WTC11 (cell line): ENCODE results near the gene CACNA1H. TPM values are rescaled to one million over a fixed set of nuclear protein-coding genes. Genes with fewer than 3 reads are reported as not detected.

Experiments
- ATAC-seq: fragments of 200-7000 bp; cut with Tn5 transposase; 2 replicates; pipeline ENCODE4 v1.10.0; 2021; ENCODE audit warnings: mild to moderate bottlenecking, moderate library complexity
- CTCF ChIA-PET: fragments of 300-600 bp; sonication (Branson Sonifier 250); formaldehyde crosslinking; loops from one replicate; lab custom pipeline; 2021; ENCODE audit warnings: antibody characterized with exemption; lab: Charles Lee
- POLR2A ChIA-PET: fragments of 350-600 bp; sonication (Branson Sonifier 250); formaldehyde crosslinking; loops from one replicate; lab custom pipeline; 2021; ENCODE audit warnings: antibody characterized with exemption; lab: Charles Lee
- DNase-seq: peaks from one replicate; pipeline ENCODE4 v3.0.0; 2021; ENCODE audit warnings: low spot score
- H3K27ac Mint-ChIP-seq: 2 replicates; pipeline ENCODE4 v1.8.0; 2021; ENCODE audit warnings: mixed read lengths
- H3K27me3 Mint-ChIP-seq: 2 replicates; pipeline ENCODE4 v1.8.0; 2021; ENCODE audit warnings: low read depth, mild to moderate bottlenecking, moderate library complexity, mixed read lengths
- H3K36me3 Mint-ChIP-seq: 2 replicates; pipeline ENCODE4 v1.8.0; 2021; ENCODE audit warnings: mixed read lengths
- H3K4me1 Mint-ChIP-seq: 2 replicates; pipeline ENCODE4 v1.8.0; 2022; ENCODE audit warnings: mixed read lengths
- H3K4me3 Mint-ChIP-seq: 2 replicates; pipeline ENCODE4 v1.8.0; 2021; ENCODE audit warnings: mild to moderate bottlenecking, moderate library complexity, mixed read lengths
- H3K9me3 Mint-ChIP-seq: 2 replicates; pipeline ENCODE4 v1.8.0; 2021; ENCODE audit warnings: mixed read lengths
- ATF3 ChIP-seq: sonication (generic); formaldehyde crosslinking; conservative IDR thresholded peaks from 2 replicates; pipeline ENCODE4 v1.8.1; 2022; ENCODE audit warnings: mild to moderate bottlenecking, missing genetic modification reagents
- CBFB ChIP-seq: sonication (generic); formaldehyde crosslinking; IDR thresholded peaks from 2 replicates; pipeline ENCODE4 v1.8.1; 2022; ENCODE audit warnings: mild to moderate bottlenecking, low read depth, missing genetic modification reagents
- CDX4 ChIP-seq: fragments of 250-450 bp; sonication (Bioruptor Pico); IDR thresholded peaks from 2 replicates; pipeline ENCODE4 v1.9.0; 2021; ENCODE audit warnings: moderate library complexity, mild to moderate bottlenecking, inconsistent platforms, borderline replicate concordance
- CREM ChIP-seq: sonication (generic); formaldehyde crosslinking; IDR thresholded peaks from 2 replicates; pipeline ENCODE4 v1.8.1; 2022; ENCODE audit warnings: mild to moderate bottlenecking, missing genetic modification reagents, moderate library complexity
- CTCF ChIP-seq: fragments of 200-600 bp; IDR thresholded peaks from 2 replicates; pipeline ENCODE4 v1.8.0; 2022; ENCODE audit warnings: antibody characterized with exemption
- EMX1 ChIP-seq: fragments of 250-450 bp; sonication (Bioruptor Pico); IDR thresholded peaks from 2 replicates; pipeline ENCODE4 v1.8.0; 2021; ENCODE audit warnings: mild to moderate bottlenecking
- ETV6 ChIP-seq: sonication (generic); formaldehyde crosslinking; IDR thresholded peaks from 2 replicates; pipeline ENCODE4 v1.8.1; 2022; ENCODE audit warnings: mild to moderate bottlenecking, missing genetic modification reagents
- FOXJ3 ChIP-seq: sonication (generic); formaldehyde crosslinking; IDR thresholded peaks from 2 replicates; pipeline ENCODE4 v1.9.0; 2021; ENCODE audit warnings: missing genetic modification reagents, mild to moderate bottlenecking, borderline replicate concordance
- FOXK1 ChIP-seq: sonication (generic); formaldehyde crosslinking; IDR thresholded peaks from 2 replicates; pipeline ENCODE4 v1.8.0; 2022; ENCODE audit warnings: mild to moderate bottlenecking, moderate library complexity, missing genetic modification reagents
- HMGA2 ChIP-seq: fragments of 250-450 bp; sonication (Bioruptor Pico); IDR thresholded peaks from 2 replicates; pipeline ENCODE4 v1.4.0; 2021; ENCODE audit warnings: mild to moderate bottlenecking, moderate library complexity
- IRF1 ChIP-seq: sonication (generic); formaldehyde crosslinking; IDR thresholded peaks from 2 replicates; pipeline ENCODE4 v1.8.0; 2023; ENCODE audit warnings: missing genetic modification reagents
- KAT7 ChIP-seq: sonication (generic); formaldehyde crosslinking; IDR thresholded peaks from 2 replicates; pipeline ENCODE4 v1.8.1; 2023; ENCODE audit warnings: missing genetic modification reagents, mild to moderate bottlenecking, borderline replicate concordance
- NFATC4 ChIP-seq: fragments of 250-450 bp; sonication (Bioruptor Pico); IDR thresholded peaks from 2 replicates; pipeline ENCODE4 v1.9.0; 2021; ENCODE audit warnings: mild to moderate bottlenecking
- NFYB ChIP-seq: sonication (generic); formaldehyde crosslinking; conservative IDR thresholded peaks from 2 replicates; pipeline ENCODE4 v1.8.0; 2022; ENCODE audit warnings: low read depth, missing genetic modification reagents
- SP1 ChIP-seq: sonication (generic); formaldehyde crosslinking; conservative IDR thresholded peaks from 2 replicates; pipeline ENCODE4 v1.8.1; 2022; ENCODE audit warnings: missing genetic modification reagents
- ZNF671 ChIP-seq: fragments of 250-450 bp; sonication (Bioruptor Pico); IDR thresholded peaks from 2 replicates; pipeline ENCODE4 v1.8.0; 2021; ENCODE audit warnings: mild to moderate bottlenecking
- total RNA-seq: library from RNA; stranded (reverse); gene quantifications from 3 replicates; pipeline ENCODE4 v1.2.3, GENCODE V29; 2021
- TF ChIP-seq, protein P1 (sequence below): sonication (generic); formaldehyde crosslinking; IDR thresholded peaks from 2 replicates; pipeline ENCODE4 v1.8.0; 2023; ENCODE audit warnings: mild to moderate bottlenecking, missing genetic modification reagents
- TF ChIP-seq, protein P2 (sequence below): sonication (generic); formaldehyde crosslinking; IDR thresholded peaks from 2 replicates; pipeline ENCODE4 v1.8.0; 2022; ENCODE audit warnings: mild to moderate bottlenecking, missing genetic modification reagents
- TF ChIP-seq, protein P3 (sequence below): sonication (generic); formaldehyde crosslinking; IDR thresholded peaks from 2 replicates; pipeline ENCODE4 v1.8.1; 2023; ENCODE audit warnings: mild to moderate bottlenecking, missing genetic modification reagents, moderate library complexity

The CACNA1H gene
- total RNA-seq, 1 experiment from 2014 or later, result 38.0 TPM

GRCh38 chr16:1261131-1261892 lies 108.4 kb downstream of the CACNA1H start (continued):
- no peak for TF ChIP-seq CTCF
- TF ChIP-seq, protein P1, sequence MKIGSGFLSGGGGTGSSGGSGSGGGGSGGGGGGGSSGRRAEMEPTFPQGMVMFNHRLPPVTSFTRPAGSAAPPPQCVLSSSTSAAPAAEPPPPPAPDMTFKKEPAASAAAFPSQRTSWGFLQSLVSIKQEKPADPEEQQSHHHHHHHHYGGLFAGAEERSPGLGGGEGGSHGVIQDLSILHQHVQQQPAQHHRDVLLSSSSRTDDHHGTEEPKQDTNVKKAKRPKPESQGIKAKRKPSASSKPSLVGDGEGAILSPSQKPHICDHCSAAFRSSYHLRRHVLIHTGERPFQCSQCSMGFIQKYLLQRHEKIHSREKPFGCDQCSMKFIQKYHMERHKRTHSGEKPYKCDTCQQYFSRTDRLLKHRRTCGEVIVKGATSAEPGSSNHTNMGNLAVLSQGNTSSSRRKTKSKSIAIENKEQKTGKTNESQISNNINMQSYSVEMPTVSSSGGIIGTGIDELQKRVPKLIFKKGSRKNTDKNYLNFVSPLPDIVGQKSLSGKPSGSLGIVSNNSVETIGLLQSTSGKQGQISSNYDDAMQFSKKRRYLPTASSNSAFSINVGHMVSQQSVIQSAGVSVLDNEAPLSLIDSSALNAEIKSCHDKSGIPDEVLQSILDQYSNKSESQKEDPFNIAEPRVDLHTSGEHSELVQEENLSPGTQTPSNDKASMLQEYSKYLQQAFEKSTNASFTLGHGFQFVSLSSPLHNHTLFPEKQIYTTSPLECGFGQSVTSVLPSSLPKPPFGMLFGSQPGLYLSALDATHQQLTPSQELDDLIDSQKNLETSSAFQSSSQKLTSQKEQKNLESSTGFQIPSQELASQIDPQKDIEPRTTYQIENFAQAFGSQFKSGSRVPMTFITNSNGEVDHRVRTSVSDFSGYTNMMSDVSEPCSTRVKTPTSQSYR (CRISPR knock-in tag), result no peak

DNA sequence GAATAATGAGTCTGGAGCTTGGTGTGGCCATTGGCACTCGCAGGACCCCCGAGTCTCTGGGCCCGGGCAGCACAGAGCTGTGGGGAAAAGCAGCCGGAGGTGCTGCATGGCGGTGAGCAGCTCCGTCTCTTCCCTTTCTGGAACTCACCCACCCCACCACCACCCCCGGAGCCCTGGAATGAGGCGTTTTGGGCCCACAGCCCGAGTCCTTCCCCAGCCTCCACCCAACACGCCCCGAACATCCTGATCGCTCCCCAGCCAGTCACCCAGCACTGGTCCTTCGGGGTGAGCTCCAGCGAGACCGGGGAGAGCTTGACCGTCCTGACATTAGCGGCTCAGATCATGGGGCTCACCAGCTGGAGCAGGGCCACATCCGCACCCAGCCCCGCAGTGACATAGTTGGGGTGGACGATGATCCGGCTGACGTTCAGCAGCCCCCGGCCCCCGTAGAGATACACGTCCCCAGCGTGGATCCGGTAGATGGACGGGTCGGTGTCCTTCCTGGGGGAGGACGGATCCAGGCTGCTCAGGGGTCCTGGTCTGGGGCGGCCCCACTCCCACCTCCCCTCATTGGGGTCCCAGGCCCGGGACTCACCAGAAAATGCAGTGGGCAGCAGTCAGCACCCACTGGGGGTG lies 109.4 kb downstream of the CACNA1H start:
- POLR2A ChIA-PET, result no interaction called here
- Mint-ChIP-seq H3K27ac (no peak overlapping the region), H3K4me3 (no peak overlapping the region), H3K27me3 (peaks cover 37% of the 10 kb centered on the region), H3K4me1 (peaks cover 5% of the 10 kb centered on the region), H3K36me3 (peaks cover 9% of the 10 kb centered on the region; the same call in 1 of the 2 replicates), H3K9me3 (peaks cover 15% of the 10 kb centered on the region)
- no peak for DNase-seq
- CTCF ChIA-PET, result no interaction called here
- no peak for ATAC-seq
- no peak for TF ChIP-seq NFYB
- TF ChIP-seq CDX4 (CRISPR knock-in tag), result no peak
- TF ChIP-seq CBFB (CRISPR knock-in tag), result no peak
- TF ChIP-seq, protein P2, sequence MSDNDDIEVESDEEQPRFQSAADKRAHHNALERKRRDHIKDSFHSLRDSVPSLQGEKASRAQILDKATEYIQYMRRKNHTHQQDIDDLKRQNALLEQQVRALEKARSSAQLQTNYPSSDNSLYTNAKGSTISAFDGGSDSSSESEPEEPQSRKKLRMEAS (CRISPR knock-in tag), result no peak
- TF ChIP-seq FOXJ3, result no peak
- TF ChIP-seq SP1, result no peak
- TF ChIP-seq FOXK1 (CRISPR knock-in tag), result no peak
- TF ChIP-seq, protein P1 (CRISPR knock-in tag), result no peak
- no peak for TF ChIP-seq NFATC4 (CRISPR knock-in tag)
- no peak for TF ChIP-seq KAT7 (CRISPR knock-in tag)
- TF ChIP-seq HMGA2 (CRISPR knock-in tag), result no peak
- TF ChIP-seq IRF1, result no peak
- no peak for TF ChIP-seq CREM (CRISPR knock-in tag)
- no peak for TF ChIP-seq ATF3 (CRISPR knock-in tag)
- no peak for TF ChIP-seq EMX1
- no peak for TF ChIP-seq ETV6 (CRISPR knock-in tag)
- TF ChIP-seq, protein P3, sequence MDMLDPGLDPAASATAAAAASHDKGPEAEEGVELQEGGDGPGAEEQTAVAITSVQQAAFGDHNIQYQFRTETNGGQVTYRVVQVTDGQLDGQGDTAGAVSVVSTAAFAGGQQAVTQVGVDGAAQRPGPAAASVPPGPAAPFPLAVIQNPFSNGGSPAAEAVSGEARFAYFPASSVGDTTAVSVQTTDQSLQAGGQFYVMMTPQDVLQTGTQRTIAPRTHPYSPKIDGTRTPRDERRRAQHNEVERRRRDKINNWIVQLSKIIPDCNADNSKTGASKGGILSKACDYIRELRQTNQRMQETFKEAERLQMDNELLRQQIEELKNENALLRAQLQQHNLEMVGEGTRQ, result no peak
- no peak for TF ChIP-seq ZNF671 (CRISPR knock-in tag)
